HepG2 (cell line): ENCODE results near the gene MAP3K1. TPM values are rescaled to one million over a fixed set of nuclear protein-coding genes. Genes with fewer than 3 reads are reported as not detected.
A peak's percentile ranks its signal among the peaks of the same experiment; 100 is the strongest.

Source experiments
- BCL6 ChIP-seq: IDR thresholded peaks from 2 replicates; pipeline ENCODE4 v1.6.1; 2016; ENCODE audit warnings: missing genetic modification reagents, missing compliant biosample characterization
- BRD4 ChIP-seq: sonication (generic); formaldehyde crosslinking; IDR thresholded peaks from 2 replicates; pipeline ENCODE4 v1.4.0; 2020; ENCODE audit warnings: missing genetic modification reagents
- CHCHD3 ChIP-seq: sonication (generic); formaldehyde crosslinking; IDR thresholded peaks from 2 replicates; pipeline ENCODE4 v1.8.0; 2022; ENCODE audit warnings: mild to moderate bottlenecking, missing genetic modification reagents, moderate library complexity
- DNMT1 ChIP-seq: sonication (generic); formaldehyde crosslinking; IDR thresholded peaks from 2 replicates; pipeline ENCODE4 v1.5.1; 2020; ENCODE audit warnings: mild to moderate bottlenecking, missing genetic modification reagents
- HNF4A ChIP-seq: sonication (generic); formaldehyde crosslinking; IDR thresholded peaks from 2 replicates; pipeline ENCODE4 v1.4.0; 2020; ENCODE audit warnings: missing genetic modification reagents
- NCOR1 ChIP-seq: fragments of 200-600 bp; sonication (generic); IDR thresholded peaks from 2 replicates; pipeline ENCODE4 v1.7.0; 2017; ENCODE audit warnings: antibody characterized with exemption, low read length, borderline replicate concordance
- SAP130 ChIP-seq: IDR thresholded peaks from 2 replicates; pipeline ENCODE4 v1.6.1; 2016; ENCODE audit warnings: low read depth
- TFDP1 ChIP-seq: IDR thresholded peaks from 2 replicates; pipeline ENCODE4 v1.6.1; 2016; ENCODE audit warnings: missing compliant biosample characterization, missing genetic modification reagents, borderline replicate concordance
- ZNF451 ChIP-seq: sonication (generic); formaldehyde crosslinking; IDR thresholded peaks from 2 replicates; pipeline ENCODE4 v1.5.0; 2020; ENCODE audit warnings: mild to moderate bottlenecking, missing genetic modification reagents
- ZNF552 ChIP-seq: sonication (generic); formaldehyde crosslinking; IDR thresholded peaks from 2 replicates; pipeline ENCODE4 v1.9.0; 2022; ENCODE audit warnings: missing genetic modification reagents, mild to moderate bottlenecking, borderline replicate concordance
- polyA plus RNA-seq, 8 experiments: library from polyadenylated mRNA; depleted of rRNA in 3 of 8; stranded (reverse) in 7 of 8; unstranded in 1 of 8; fragments of >200 nt; fragmentation: Illumina TruSeq in 4 of 8; extraction: Trizol in 4 of 8; gene quantifications; 2 replicates each; pipeline versions ENCODE4 v1.2.1 to v1.2.3, GENCODE V29; 2011 to 2016; ENCODE audit warnings: low read depth in 4 of 8, missing spikeins in 1 of 8, mixed read lengths in 1 of 8; ENCODE audit not compliant: insufficient read depth in 1 of 8
- total RNA-seq, 5 experiments: library from RNA; depleted of rRNA; stranded (reverse); fragments of >200 nt; fragmentation: Illumina TruSeq; extraction: Trizol; gene quantifications; 2 replicates each; pipeline ENCODE4 v1.2.3, GENCODE V29; 2016; ENCODE audit warnings: low read depth in 1 of 5
- TF ChIP-seq, protein P1 (sequence below): fragments of 450-650 bp; IDR thresholded peaks from 2 replicates; pipeline ENCODE4 v1.6.1; 2017; ENCODE audit warnings: mild to moderate bottlenecking
- TF ChIP-seq, protein P2 (sequence below): sonication (generic); formaldehyde crosslinking; IDR thresholded peaks from 2 replicates; pipeline ENCODE4 v1.5.0; 2020; ENCODE audit warnings: mild to moderate bottlenecking, missing genetic modification reagents, borderline replicate concordance
- TF ChIP-seq, protein P3 (sequence below): sonication (generic); formaldehyde crosslinking; IDR thresholded peaks from 2 replicates; pipeline ENCODE4 v1.4.0; 2020; ENCODE audit warnings: mild to moderate bottlenecking, missing genetic modification reagents
- TF ChIP-seq, protein P4 (sequence below): sonication (generic); formaldehyde crosslinking; IDR thresholded peaks from 2 replicates; pipeline ENCODE4 v1.8.0; 2023; ENCODE audit warnings: mild to moderate bottlenecking, missing genetic modification reagents

Gene MAP3K1
- total and polyA plus RNA-seq, 2 of the 13 experiments (the other 11 are each of a cell fraction or from before 2014, with no cell fraction given), result 16.4 to 30.3 TPM

GRCh38 chr5:56814963-56815657 is at the start of gene MAP3K1 (continued):
- TF ChIP-seq, protein P1, sequence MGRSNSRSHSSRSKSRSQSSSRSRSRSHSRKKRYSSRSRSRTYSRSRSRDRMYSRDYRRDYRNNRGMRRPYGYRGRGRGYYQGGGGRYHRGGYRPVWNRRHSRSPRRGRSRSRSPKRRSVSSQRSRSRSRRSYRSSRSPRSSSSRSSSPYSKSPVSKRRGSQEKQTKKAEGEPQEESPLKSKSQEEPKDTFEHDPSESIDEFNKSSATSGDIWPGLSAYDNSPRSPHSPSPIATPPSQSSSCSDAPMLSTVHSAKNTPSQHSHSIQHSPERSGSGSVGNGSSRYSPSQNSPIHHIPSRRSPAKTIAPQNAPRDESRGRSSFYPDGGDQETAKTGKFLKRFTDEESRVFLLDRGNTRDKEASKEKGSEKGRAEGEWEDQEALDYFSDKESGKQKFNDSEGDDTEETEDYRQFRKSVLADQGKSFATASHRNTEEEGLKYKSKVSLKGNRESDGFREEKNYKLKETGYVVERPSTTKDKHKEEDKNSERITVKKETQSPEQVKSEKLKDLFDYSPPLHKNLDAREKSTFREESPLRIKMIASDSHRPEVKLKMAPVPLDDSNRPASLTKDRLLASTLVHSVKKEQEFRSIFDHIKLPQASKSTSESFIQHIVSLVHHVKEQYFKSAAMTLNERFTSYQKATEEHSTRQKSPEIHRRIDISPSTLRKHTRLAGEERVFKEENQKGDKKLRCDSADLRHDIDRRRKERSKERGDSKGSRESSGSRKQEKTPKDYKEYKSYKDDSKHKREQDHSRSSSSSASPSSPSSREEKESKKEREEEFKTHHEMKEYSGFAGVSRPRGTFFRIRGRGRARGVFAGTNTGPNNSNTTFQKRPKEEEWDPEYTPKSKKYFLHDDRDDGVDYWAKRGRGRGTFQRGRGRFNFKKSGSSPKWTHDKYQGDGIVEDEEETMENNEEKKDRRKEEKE, result no peak
- TF ChIP-seq, protein P2, sequence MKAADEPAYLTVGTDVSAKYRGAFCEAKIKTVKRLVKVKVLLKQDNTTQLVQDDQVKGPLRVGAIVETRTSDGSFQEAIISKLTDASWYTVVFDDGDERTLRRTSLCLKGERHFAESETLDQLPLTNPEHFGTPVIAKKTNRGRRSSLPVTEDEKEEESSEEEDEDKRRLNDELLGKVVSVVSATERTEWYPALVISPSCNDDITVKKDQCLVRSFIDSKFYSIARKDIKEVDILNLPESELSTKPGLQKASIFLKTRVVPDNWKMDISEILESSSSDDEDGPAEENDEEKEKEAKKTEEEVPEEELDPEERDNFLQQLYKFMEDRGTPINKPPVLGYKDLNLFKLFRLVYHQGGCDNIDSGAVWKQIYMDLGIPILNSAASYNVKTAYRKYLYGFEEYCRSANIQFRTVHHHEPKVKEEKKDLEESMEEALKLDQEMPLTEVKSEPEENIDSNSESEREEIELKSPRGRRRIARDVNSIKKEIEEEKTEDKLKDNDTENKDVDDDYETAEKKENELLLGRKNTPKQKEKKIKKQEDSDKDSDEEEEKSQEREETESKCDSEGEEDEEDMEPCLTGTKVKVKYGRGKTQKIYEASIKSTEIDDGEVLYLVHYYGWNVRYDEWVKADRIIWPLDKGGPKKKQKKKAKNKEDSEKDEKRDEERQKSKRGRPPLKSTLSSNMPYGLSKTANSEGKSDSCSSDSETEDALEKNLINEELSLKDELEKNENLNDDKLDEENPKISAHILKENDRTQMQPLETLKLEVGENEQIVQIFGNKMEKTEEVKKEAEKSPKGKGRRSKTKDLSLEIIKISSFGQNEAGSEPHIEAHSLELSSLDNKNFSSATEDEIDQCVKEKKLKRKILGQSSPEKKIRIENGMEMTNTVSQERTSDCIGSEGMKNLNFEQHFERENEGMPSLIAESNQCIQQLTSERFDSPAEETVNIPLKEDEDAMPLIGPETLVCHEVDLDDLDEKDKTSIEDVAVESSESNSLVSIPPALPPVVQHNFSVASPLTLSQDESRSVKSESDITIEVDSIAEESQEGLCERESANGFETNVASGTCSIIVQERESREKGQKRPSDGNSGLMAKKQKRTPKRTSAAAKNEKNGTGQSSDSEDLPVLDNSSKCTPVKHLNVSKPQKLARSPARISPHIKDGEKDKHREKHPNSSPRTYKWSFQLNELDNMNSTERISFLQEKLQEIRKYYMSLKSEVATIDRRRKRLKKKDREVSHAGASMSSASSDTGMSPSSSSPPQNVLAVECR (CRISPR knock-in tag), result peak; percentile 80
- TF ChIP-seq, protein P3, sequence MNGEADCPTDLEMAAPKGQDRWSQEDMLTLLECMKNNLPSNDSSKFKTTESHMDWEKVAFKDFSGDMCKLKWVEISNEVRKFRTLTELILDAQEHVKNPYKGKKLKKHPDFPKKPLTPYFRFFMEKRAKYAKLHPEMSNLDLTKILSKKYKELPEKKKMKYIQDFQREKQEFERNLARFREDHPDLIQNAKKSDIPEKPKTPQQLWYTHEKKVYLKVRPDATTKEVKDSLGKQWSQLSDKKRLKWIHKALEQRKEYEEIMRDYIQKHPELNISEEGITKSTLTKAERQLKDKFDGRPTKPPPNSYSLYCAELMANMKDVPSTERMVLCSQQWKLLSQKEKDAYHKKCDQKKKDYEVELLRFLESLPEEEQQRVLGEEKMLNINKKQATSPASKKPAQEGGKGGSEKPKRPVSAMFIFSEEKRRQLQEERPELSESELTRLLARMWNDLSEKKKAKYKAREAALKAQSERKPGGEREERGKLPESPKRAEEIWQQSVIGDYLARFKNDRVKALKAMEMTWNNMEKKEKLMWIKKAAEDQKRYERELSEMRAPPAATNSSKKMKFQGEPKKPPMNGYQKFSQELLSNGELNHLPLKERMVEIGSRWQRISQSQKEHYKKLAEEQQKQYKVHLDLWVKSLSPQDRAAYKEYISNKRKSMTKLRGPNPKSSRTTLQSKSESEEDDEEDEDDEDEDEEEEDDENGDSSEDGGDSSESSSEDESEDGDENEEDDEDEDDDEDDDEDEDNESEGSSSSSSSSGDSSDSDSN (CRISPR knock-in tag), result peak; percentile 62; the same call in 1 of the 2 replicates
- TF ChIP-seq ZNF451 (CRISPR knock-in tag), result 0 out of 2 replicates have a peak, but pooled peaks have one; percentile 63
- TF ChIP-seq BCL6 (CRISPR knock-in tag), result no peak
- TF ChIP-seq ZNF552, result 0 out of 2 replicates have a peak, but pooled peaks have one; percentile 46
- TF ChIP-seq NCOR1, result no peak
- TF ChIP-seq SAP130 (CRISPR knock-in tag), result peak; percentile 76
- peak; percentile 59; the same call in 1 of the 2 replicates for TF ChIP-seq TFDP1 (CRISPR knock-in tag)
- 0 out of 2 replicates have a peak, but pooled peaks have one; percentile 34 for TF ChIP-seq DNMT1 (CRISPR knock-in tag)
- 0 out of 2 replicates have a peak, but pooled peaks have one; percentile 11 for TF ChIP-seq HNF4A (CRISPR knock-in tag)
- TF ChIP-seq BRD4 (CRISPR knock-in tag), result 0 out of 2 replicates have a peak, but pooled peaks have one; percentile 40
- TF ChIP-seq, protein P4, sequence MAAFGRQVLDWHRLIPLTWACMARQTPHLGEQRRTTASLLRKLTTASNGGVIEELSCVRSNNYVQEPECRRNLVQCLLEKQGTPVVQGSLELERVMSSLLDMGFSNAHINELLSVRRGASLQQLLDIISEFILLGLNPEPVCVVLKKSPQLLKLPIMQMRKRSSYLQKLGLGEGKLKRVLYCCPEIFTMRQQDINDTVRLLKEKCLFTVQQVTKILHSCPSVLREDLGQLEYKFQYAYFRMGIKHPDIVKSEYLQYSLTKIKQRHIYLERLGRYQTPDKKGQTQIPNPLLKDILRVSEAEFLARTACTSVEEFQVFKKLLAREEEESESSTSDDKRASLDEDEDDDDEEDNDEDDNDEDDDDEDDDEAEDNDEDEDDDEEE, result no peak
- TF ChIP-seq CHCHD3, result no peak
